Effector memory CD4-positive, alpha-beta T cell (primary cell): Measurements from ENCODE around the gene PRKG1.

Source experiments
- DNase-seq, 3 donors: peaks; one replicate each; pipeline ENCODE4 v3.0.0-alpha.2; 2020
- H3K27ac ChIP-seq: 2 replicates; pipeline ENCODE4 v1.7.0; 2013; ENCODE audit warnings: mild to moderate bottlenecking, low read length, moderate library complexity; ENCODE audit not compliant: insufficient read depth, poor library complexity, severe bottlenecking
- H3K27me3 ChIP-seq: replicated peaks from 2 replicates; pipeline ENCODE4 v1.7.0; 2013; ENCODE audit warnings: mild to moderate bottlenecking, low read length; ENCODE audit not compliant: insufficient read depth, control insufficient read depth, poor library complexity, severe bottlenecking
- H3K36me3 ChIP-seq: 2 replicates; pipeline ENCODE4 v1.7.0; 2013; ENCODE audit warnings: mild to moderate bottlenecking, low read length, moderate library complexity; ENCODE audit not compliant: control insufficient read depth, insufficient read depth
- H3K4me1 ChIP-seq: 2 replicates; pipeline ENCODE4 v1.7.0; 2013; ENCODE audit warnings: low read length, mild to moderate bottlenecking; ENCODE audit not compliant: control insufficient read depth, insufficient read depth, poor library complexity, severe bottlenecking
- H3K4me3 ChIP-seq: 2 replicates; pipeline ENCODE4 v1.7.0; 2013; ENCODE audit warnings: low read length, low read depth, mild to moderate bottlenecking; ENCODE audit not compliant: insufficient read depth, poor library complexity, severe bottlenecking
- H3K9me3 ChIP-seq: 2 replicates; pipeline ENCODE4 v1.7.0; 2013; ENCODE audit warnings: mild to moderate bottlenecking, low read length, moderate library complexity; ENCODE audit not compliant: control insufficient read depth

PRKG1 gene

DNA sequence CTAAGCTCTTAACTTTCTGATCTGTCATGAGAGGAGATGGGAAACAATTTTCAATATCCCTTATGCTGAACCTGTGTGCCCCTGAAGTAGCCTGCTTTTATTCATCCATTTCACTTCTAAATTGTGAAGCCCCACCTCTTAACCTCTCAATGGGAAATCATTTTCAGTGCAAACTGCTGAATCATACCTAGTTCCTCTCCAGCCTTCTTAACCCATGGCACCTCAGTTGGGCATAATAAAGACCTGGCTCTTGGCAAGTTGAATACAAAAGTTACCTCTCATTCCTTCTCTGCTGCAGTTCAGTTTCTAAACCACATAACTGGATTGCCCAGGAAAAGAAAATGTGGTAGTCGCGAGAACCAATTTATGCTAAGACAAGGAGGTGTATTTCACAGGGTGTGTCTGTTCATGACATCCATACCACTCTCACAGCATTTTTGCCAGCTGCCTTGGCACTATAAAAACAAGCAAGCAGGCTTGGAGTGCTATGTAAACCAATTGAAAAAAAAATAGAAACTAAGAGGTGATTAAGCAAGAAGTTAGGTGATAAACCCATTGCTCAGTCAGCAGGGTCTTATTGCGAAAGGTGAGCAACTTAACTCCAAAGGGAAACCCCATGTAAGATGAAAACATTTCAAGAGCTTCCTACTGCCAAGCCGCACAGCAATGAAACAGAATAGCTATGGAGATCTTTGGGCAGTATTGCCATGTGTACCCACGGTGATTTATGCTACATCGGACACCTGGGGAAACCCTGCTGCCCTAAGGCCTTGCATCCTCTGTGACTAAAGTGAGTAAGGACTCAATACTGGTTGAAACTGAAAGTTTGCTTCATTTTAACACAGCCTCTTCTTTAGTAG lies 1182.8 kb downstream of the PRKG1 start:
- Histone ChIP-seq H3K27ac (no peak overlapping the region), H3K9me3 (no peaks in the 10 kb centered on the region), H3K4me3 (no peak overlapping the region), H3K36me3 (no peaks in the 10 kb centered on the region), H3K4me1 (no peaks in the 10 kb centered on the region), H3K27me3 (no peaks in the 10 kb centered on the region)
- no peak for DNase-seq

DNA sequence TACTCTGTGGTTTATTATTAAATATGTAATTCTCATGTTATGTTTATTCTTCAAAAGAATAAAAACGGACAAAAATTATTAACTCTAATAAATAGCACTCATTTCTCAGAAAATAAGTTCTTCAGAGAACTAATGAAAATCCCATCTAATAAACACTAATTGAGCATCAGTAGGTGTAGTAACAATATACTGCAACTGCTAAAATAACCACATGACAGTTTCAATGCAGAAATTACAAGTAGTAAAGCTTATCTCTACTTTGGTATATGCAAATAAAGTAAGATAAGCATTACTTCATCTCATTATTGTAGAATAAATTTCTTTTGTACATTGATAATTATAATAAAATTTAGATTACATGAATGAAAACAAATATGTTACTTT lies 1183.4 kb downstream of the PRKG1 start:
- no peak for DNase-seq
- no peaks in the 10 kb centered on the region for H3K9me3 ChIP-seq
- no peak overlapping the region for H3K4me3 ChIP-seq
- no peaks in the 10 kb centered on the region for H3K27me3 ChIP-seq
- no peak overlapping the region for H3K27ac ChIP-seq
- H3K4me1 ChIP-seq: no peaks in the 10 kb centered on the region
- no peaks in the 10 kb centered on the region for H3K36me3 ChIP-seq

DNA sequence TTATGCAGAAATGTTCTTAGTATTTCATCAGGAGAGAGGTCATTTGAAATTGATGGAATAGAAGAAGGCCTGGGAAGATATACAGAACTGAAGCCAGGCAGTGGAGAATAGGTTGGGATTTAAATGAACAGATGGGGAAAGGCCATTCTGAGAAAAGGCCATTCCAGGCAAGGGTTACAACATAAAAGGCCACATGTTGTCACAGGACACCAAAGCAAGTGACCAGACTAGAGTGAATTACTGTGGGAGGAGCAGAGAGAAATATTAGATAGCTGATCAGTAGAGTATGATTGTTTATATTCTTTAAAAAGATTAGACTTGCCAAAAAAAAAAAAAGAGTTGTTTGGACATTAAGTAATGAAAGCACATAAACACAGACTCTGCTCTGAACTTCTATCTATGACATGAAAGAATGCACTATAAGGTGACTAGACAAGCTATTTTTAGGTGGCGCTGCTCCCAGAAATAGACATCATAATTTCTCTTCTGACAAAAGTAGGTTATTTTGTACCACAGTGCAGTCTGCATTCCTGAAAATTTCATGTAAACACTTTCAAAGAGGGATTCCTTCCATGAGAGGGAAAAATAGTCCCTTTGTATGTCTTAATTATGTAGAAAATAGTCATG lies 1184.6 kb downstream of the PRKG1 start:
- Histone ChIP-seq H3K4me3 (no peak overlapping the region), H3K4me1 (no peaks in the 10 kb centered on the region), H3K9me3 (no peaks in the 10 kb centered on the region), H3K36me3 (no peaks in the 10 kb centered on the region), H3K27me3 (no peaks in the 10 kb centered on the region), H3K27ac (no peak overlapping the region)
- no peak for DNase-seq

DNA sequence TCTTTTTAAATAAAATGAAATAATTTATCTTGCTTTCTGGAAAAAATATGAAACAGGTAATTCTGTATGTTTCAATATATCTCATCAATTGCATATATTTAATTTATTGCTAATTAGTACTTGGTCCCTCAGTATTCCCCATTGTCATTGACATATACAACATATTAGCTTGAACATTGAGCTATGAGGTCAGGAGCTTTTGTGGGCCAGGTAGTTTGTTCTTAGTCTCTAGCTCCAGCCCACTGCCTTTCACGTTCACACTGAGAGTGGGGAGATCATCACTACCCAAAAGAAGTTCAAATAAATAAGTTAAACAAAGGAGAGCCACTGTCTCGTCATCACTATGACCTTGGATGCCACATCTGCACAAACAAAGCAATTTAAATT lies 1185.1 kb downstream of the PRKG1 start:
- Histone ChIP-seq H3K4me3 (no peak overlapping the region), H3K27me3 (no peaks in the 10 kb centered on the region), H3K9me3 (no peaks in the 10 kb centered on the region), H3K27ac (no peak overlapping the region), H3K36me3 (no peaks in the 10 kb centered on the region), H3K4me1 (no peaks in the 10 kb centered on the region)
- DNase-seq: no peak

DNA sequence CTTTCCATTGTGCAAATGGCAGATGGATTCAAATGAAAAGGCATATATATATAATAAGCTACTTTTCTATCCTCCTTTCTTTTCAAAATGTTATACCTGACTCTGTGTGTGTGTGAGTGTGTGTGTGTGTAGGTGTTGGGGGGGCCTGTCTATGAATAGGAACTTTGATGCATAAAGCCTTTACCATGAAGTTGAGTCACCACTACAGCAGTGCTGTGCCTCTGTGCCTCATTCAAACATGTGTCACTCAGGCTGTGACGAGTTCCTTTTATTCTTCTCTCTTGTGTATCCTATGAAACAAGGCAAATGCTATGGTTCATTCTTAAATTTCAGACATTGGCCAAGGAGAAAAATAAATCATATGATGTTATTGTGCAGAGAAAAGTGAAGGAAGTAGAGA lies 1187.1 kb downstream of the PRKG1 start:
- H3K4me3 ChIP-seq: no peak overlapping the region
- H3K27ac ChIP-seq: no peak overlapping the region
- no peaks in the 10 kb centered on the region for H3K4me1 ChIP-seq
- no peaks in the 10 kb centered on the region for H3K9me3 ChIP-seq
- no peaks in the 10 kb centered on the region for H3K27me3 ChIP-seq
- no peak for DNase-seq
- H3K36me3 ChIP-seq: no peaks in the 10 kb centered on the region

DNA sequence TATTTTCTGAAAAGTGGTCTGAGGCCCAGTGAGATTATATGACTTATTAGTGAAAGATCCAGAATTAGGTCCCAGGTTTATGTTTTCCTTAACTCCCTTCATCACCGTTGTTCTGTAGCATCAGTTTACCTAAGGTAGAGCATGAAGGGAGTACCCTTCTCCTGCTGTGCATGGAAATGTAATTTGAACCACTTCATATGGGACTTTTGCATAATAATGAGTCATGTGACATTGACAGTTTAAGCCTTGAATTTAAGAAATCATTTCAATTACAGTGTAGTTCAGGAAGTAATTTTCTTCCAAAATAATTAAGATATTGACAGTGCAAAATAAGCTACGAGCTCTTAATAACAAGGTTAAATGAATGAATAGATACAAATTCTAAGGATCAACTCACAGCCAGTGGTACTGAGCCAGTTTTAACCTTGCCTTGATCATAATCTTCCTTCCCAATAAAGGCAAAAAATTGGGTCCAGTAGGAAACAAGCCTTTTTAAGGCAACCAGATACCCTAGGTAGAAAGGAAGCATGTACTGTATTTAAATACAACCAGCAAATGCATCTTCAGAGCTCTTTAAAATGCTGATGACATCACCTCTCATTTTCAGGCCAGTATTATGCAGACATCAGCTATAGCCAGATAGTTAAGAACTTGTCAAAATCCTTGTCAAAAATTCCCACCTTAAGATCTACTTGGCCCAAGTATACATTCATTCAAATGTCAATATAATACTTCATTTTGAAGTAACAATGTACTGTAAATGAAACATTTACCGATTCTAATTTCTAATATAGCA lies 1191.0 kb downstream of the PRKG1 start:
- H3K27ac ChIP-seq: no peak overlapping the region

DNA sequence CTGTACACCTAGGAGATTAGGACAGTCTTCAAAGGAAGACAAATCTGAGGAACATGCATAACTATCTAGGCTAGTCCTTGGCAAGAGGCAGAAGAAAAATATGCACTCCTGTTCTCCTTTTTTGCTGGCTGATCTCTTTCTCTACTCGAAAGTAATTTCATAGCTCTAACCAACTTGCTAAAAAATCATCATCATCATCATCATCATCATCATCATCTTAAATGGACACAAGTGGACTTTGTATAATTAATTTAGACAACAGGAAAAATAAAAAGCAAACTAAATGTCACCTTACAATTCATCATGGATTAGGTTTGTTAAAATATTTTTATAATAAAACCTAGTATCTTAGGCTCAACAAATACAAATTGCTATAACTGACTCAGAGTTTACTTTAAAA lies 1192.6 kb downstream of the PRKG1 start:
- Histone ChIP-seq H3K27ac (no peak overlapping the region), H3K27me3 (no peaks in the 10 kb centered on the region), H3K9me3 (no peaks in the 10 kb centered on the region), H3K36me3 (no peaks in the 10 kb centered on the region), H3K4me3 (no peak overlapping the region), H3K4me1 (no peaks in the 10 kb centered on the region)
- no peak for DNase-seq

More for the DNA sequence above, 1191.0 kb downstream of the PRKG1 start:
- Histone ChIP-seq H3K27me3 (no peaks in the 10 kb centered on the region), H3K4me3 (no peak overlapping the region), H3K4me1 (no peaks in the 10 kb centered on the region), H3K36me3 (no peaks in the 10 kb centered on the region), H3K9me3 (no peaks in the 10 kb centered on the region)
- DNase-seq: no peak

DNA sequence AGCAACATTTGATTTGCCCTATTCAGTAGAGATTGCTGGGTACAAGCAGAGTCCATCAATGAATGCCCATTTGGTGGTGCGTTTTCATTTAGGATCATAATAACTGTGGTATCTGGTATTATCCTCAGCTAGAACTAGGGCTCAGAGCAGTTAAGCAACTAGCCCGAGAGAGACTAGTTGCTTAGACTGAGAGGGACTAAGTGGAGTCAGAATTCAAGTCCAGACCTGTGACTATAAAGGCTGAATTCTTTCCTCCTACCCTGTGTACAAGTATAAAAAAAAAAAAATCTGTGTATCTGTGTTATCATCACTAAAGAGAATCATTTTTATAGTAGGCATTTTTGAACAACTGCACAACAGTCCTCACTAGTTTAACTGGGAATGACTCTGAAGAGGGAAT lies 1194.5 kb downstream of the PRKG1 start:
- Histone ChIP-seq H3K27me3 (no peaks in the 10 kb centered on the region), H3K4me1 (no peaks in the 10 kb centered on the region), H3K36me3 (no peaks in the 10 kb centered on the region), H3K9me3 (no peaks in the 10 kb centered on the region), H3K4me3 (no peak overlapping the region), H3K27ac (no peak overlapping the region)
- DNase-seq: no peak

DNA sequence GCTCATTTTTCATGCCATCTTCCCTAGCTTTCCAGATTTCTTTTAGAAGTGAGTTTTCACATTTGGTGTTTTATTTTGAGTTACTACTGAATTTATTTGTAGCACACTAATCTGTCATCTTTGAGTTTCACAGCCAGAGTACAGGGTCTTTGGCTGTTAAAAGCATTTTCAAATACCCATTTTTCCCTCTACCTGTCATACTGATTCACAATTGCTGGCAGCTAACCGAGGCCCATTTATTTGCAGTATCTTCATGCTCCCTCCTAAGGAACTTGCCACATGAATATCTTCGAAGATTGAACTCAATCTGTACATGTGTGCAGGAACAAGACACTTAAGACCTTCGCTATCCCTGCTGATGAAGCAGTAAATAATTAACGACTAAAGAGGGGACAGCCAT lies 1194.9 kb downstream of the PRKG1 start:
- no peak overlapping the region for H3K4me3 ChIP-seq
- no peaks in the 10 kb centered on the region for H3K36me3 ChIP-seq
- no peak for DNase-seq
- no peaks in the 10 kb centered on the region for H3K27me3 ChIP-seq
- H3K4me1 ChIP-seq: no peaks in the 10 kb centered on the region
- H3K9me3 ChIP-seq: no peaks in the 10 kb centered on the region
- H3K27ac ChIP-seq: no peak overlapping the region

DNA sequence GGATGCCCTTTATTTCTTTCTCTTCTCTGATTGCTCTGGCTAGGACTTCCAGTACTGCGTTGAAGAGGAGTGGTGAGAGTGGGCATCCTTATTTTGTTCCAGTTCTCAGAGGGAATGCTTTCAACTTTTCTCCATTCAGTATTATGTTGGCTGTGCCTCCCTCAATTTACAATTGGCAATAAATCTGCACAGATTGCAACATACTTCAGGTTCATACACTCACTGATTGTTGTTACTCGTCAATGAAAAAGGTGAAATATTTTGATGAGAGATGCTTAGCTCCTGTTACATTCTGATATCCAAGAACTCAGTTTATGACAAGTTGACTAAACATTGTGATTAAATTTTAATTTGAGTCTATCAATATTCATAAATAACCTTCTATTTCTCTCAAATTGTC lies 1201.9 kb downstream of the PRKG1 start:
- no peak for DNase-seq
- H3K9me3 ChIP-seq: no peaks in the 10 kb centered on the region

More for the DNA sequence above, 1201.9 kb downstream of the PRKG1 start:
- no peaks in the 10 kb centered on the region for H3K27me3 ChIP-seq
- H3K4me1 ChIP-seq: no peaks in the 10 kb centered on the region
- no peak overlapping the region for H3K27ac ChIP-seq
- H3K36me3 ChIP-seq: no peaks in the 10 kb centered on the region
- H3K4me3 ChIP-seq: no peak overlapping the region
